K562 (cell line): ENCODE data around the gene TRABD.

Experiments
- CEBPB ChIP-seq: fragments of 450-650 bp; IDR thresholded peaks from 2 replicates; pipeline ENCODE4 v1.6.1; 2016; ENCODE audit warnings: missing genetic modification characterization, missing compliant biosample characterization
- JUNB ChIP-seq: fragments of 450-650 bp; formaldehyde crosslinking; conservative IDR thresholded peaks from 2 replicates; pipeline ENCODE4 v1.4.0; 2020; ENCODE audit warnings: mild to moderate bottlenecking
- TF ChIP-seq, protein P1 (sequence below): fragments of 200-600 bp; sonication (generic); IDR thresholded peaks from one replicate; pipeline ENCODE4 v1.6.1; 2012; ENCODE audit warnings: mild to moderate bottlenecking, low read depth, low read length, inconsistent platforms

DNA sequence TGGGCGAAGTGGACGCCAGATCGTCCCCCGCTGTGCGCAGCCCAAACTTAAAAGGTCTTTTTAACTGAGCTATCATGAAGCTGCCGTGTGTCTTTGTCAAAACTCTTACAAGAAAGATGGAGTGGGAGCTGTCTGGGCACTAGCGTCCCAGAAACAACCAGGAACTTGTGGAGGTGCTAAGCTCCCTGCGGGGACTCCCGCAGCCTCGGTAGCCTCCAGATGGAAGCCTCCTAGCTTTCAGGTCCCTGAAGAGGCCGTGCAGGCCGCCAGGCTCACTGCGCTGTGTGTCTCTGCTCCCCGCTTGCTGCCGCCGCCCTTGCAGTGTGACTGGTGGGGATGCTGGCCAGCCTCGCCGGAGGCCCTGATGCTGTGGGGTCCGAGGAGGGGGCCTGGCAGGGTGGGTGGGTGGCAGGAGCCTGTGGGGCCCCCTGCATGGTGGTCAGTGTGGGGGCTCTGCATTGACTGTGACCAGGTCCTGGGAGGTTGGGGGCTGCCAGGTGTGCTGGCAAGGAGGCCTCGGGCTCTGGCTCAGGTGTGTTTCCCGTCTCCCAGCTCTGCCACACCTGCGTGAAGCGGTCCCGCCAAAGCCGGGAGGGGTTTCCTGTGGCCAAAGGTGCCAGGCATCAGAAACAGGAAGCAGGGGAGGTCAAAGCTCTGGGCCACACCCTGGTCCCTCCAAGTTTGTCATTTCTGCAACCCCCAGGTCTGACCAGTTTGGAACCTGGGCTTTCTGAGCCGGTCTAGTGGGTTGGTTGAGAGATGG, 1.2 kb downstream of the TRABD start:
- no peak for TF ChIP-seq JUNB (CRISPR knock-in tag)
- TF ChIP-seq CEBPB (tag): no peak
- TF ChIP-seq, protein P1, sequence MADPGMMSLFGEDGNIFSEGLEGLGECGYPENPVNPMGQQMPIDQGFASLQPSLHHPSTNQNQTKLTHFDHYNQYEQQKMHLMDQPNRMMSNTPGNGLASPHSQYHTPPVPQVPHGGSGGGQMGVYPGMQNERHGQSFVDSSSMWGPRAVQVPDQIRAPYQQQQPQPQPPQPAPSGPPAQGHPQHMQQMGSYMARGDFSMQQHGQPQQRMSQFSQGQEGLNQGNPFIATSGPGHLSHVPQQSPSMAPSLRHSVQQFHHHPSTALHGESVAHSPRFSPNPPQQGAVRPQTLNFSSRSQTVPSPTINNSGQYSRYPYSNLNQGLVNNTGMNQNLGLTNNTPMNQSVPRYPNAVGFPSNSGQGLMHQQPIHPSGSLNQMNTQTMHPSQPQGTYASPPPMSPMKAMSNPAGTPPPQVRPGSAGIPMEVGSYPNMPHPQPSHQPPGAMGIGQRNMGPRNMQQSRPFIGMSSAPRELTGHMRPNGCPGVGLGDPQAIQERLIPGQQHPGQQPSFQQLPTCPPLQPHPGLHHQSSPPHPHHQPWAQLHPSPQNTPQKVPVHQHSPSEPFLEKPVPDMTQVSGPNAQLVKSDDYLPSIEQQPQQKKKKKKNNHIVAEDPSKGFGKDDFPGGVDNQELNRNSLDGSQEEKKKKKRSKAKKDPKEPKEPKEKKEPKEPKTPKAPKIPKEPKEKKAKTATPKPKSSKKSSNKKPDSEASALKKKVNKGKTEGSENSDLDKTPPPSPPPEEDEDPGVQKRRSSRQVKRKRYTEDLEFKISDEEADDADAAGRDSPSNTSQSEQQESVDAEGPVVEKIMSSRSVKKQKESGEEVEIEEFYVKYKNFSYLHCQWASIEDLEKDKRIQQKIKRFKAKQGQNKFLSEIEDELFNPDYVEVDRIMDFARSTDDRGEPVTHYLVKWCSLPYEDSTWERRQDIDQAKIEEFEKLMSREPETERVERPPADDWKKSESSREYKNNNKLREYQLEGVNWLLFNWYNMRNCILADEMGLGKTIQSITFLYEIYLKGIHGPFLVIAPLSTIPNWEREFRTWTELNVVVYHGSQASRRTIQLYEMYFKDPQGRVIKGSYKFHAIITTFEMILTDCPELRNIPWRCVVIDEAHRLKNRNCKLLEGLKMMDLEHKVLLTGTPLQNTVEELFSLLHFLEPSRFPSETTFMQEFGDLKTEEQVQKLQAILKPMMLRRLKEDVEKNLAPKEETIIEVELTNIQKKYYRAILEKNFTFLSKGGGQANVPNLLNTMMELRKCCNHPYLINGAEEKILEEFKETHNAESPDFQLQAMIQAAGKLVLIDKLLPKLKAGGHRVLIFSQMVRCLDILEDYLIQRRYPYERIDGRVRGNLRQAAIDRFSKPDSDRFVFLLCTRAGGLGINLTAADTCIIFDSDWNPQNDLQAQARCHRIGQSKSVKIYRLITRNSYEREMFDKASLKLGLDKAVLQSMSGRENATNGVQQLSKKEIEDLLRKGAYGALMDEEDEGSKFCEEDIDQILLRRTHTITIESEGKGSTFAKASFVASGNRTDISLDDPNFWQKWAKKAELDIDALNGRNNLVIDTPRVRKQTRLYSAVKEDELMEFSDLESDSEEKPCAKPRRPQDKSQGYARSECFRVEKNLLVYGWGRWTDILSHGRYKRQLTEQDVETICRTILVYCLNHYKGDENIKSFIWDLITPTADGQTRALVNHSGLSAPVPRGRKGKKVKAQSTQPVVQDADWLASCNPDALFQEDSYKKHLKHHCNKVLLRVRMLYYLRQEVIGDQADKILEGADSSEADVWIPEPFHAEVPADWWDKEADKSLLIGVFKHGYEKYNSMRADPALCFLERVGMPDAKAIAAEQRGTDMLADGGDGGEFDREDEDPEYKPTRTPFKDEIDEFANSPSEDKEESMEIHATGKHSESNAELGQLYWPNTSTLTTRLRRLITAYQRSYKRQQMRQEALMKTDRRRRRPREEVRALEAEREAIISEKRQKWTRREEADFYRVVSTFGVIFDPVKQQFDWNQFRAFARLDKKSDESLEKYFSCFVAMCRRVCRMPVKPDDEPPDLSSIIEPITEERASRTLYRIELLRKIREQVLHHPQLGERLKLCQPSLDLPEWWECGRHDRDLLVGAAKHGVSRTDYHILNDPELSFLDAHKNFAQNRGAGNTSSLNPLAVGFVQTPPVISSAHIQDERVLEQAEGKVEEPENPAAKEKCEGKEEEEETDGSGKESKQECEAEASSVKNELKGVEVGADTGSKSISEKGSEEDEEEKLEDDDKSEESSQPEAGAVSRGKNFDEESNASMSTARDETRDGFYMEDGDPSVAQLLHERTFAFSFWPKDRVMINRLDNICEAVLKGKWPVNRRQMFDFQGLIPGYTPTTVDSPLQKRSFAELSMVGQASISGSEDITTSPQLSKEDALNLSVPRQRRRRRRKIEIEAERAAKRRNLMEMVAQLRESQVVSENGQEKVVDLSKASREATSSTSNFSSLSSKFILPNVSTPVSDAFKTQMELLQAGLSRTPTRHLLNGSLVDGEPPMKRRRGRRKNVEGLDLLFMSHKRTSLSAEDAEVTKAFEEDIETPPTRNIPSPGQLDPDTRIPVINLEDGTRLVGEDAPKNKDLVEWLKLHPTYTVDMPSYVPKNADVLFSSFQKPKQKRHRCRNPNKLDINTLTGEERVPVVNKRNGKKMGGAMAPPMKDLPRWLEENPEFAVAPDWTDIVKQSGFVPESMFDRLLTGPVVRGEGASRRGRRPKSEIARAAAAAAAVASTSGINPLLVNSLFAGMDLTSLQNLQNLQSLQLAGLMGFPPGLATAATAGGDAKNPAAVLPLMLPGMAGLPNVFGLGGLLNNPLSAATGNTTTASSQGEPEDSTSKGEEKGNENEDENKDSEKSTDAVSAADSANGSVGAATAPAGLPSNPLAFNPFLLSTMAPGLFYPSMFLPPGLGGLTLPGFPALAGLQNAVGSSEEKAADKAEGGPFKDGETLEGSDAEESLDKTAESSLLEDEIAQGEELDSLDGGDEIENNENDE: no peak
